Panc1 (cell line): Measurements from ENCODE around the gene MEIS1. TPM values are rescaled to one million over a fixed set of nuclear protein-coding genes. Genes with fewer than 3 reads are reported as not detected.

Experiments
- ATAC-seq: fragments of 200-7000 bp; cut with Tn5 transposase; 2 replicates; pipeline ENCODE4 v1.9.1; 2020; ENCODE audit warnings: mild to moderate bottlenecking, moderate library complexity
- BruUV-seq: library from RNA; stranded (reverse); fragments of 400-500 nt; replicated peaks from 2 replicates; lab custom pipeline; 2021; lab: Mats Ljungman, UMichigan
- CTCF ChIA-PET: fragments of 300-600 bp; sonication (Branson Sonifier 250); formaldehyde crosslinking; loops from one replicate; lab custom pipeline; 2022; ENCODE audit warnings: antibody characterized with exemption; lab: Charles Lee
- POLR2A ChIA-PET: fragments of 300-600 bp; sonication (Branson Sonifier 250); formaldehyde crosslinking; loops from one replicate; lab custom pipeline; 2022; ENCODE audit warnings: antibody characterized with exemption; lab: Charles Lee
- DNase-seq: peaks from one replicate; pipeline ENCODE4 v3.0.0-alpha.2; 2010; ENCODE audit warnings: low read depth, low spot score
- H3K27ac ChIP-seq: 2 replicates; pipeline ENCODE4 v1.5.1; 2011; ENCODE audit warnings: mild to moderate bottlenecking, low read length, inconsistent platforms
- H3K27me3 ChIP-seq: fragments of 200-500 bp; sonication (Bioruptor generic); 2 replicates; pipeline ENCODE4 v1.6.0; 2014; ENCODE audit warnings: low read length, inconsistent platforms; ENCODE audit not compliant: control insufficient read depth, insufficient read depth
- H3K36me3 ChIP-seq: fragments of 200-500 bp; sonication (Bioruptor generic); 2 replicates; pipeline ENCODE4 v1.5.1; 2014; ENCODE audit warnings: inconsistent platforms, mild to moderate bottlenecking, low read length, moderate library complexity; ENCODE audit not compliant: control insufficient read depth, insufficient read depth
- H3K4me1 ChIP-seq: 2 replicates; pipeline ENCODE4 v1.5.1; 2011; ENCODE audit warnings: inconsistent platforms, mild to moderate bottlenecking, low read length, moderate library complexity; ENCODE audit not compliant: control insufficient read depth, insufficient read depth
- H3K4me3 ChIP-seq, 2 experiments: 2 replicates each; pipeline ENCODE4 v1.5.1; 2011 to 2012; ENCODE audit warnings: low read depth in 2 of 2, low read length in 2 of 2, mild to moderate bottlenecking in 2 of 2, inconsistent platforms in 1 of 2, moderate library complexity in 1 of 2
- H3K9me3 ChIP-seq: fragments of 200-500 bp; sonication (Bioruptor generic); 2 replicates; pipeline ENCODE4 v1.5.1; 2014; ENCODE audit warnings: low read depth, mild to moderate bottlenecking, inconsistent platforms, low read length, moderate library complexity; ENCODE audit not compliant: control insufficient read depth, insufficient read depth
- POLR2AphosphoS5 ChIP-seq: IDR thresholded peaks from 2 replicates; pipeline ENCODE4 v1.6.1; 2012; ENCODE audit warnings: mild to moderate bottlenecking, low read depth, low read length, moderate library complexity
- REST ChIP-seq, 2 experiments: IDR thresholded peaks; 2 replicates each; pipeline ENCODE4 v1.6.1; 2011 to 2012; ENCODE audit warnings: low read depth in 2 of 2, control low read depth in 1 of 2, low read length in 1 of 2, mild to moderate bottlenecking in 1 of 2, moderate library complexity in 1 of 2; ENCODE audit not compliant: insufficient read depth in 1 of 2
- SIN3A ChIP-seq: IDR thresholded peaks from 2 replicates; pipeline ENCODE4 v1.6.1; 2012; ENCODE audit warnings: low read depth, mild to moderate bottlenecking, low read length, moderate library complexity, borderline replicate concordance; ENCODE audit not compliant: insufficient read depth
- TCF7L2 ChIP-seq: IDR thresholded peaks from 2 replicates; pipeline ENCODE4 v1.6.1; 2011; ENCODE audit warnings: mild to moderate bottlenecking, low read depth, low read length, inconsistent platforms
- in situ Hi-C: cut with HindIII; loops from 2 replicates; pipeline ENCODE4 v1.10.0; 2016; ENCODE audit warnings: low sequenced_read_pairs, low pct_unique_long_range_greater_than_20kb
- intact Hi-C: fragments of 100-400 bp; cut with micrococcal nuclease; formaldehyde crosslinking; loops from one replicate; pipeline ENCODE4 v1.10.0; 2022; ENCODE audit not compliant: unreplicated experiment
- total RNA-seq: library from RNA; stranded (reverse); gene quantifications from one replicate; pipeline ENCODE4 v1.2.1, GENCODE V29; 2021; ENCODE audit not compliant: unreplicated experiment
- TF ChIP-seq, protein P1 (sequence below): fragments of 450-650 bp; IDR thresholded peaks from 2 replicates; pipeline ENCODE4 v1.5.1; 2017; ENCODE audit warnings: mild to moderate bottlenecking

Gene MEIS1
- total RNA-seq, 1 experiment from 2014 or later, result 2.0 TPM

DNA sequence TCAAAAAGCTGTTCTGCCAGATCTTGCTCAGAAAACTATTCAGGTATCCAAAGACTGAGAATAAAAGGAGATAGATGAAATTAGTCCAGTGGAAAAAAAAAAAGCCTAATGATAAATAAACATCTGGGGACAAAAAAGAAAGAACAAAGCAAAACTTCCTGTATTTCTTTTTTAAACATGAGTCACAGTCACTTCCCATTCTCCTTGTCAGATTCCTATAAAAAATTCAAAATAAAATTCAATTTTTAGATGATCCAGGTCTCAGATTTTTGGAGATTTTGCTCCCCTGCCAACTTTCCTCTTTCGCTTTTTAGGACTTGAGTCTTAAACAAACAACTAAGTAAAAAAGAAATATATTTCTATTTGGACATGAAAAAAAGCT lies 127.4 kb downstream of the MEIS1 start:
- intact Hi-C loops (no loop called here), in situ Hi-C loops (no loop called here)
- ATAC-seq, result no peak
- H3K27me3 ChIP-seq, result peaks cover 5% of the 10 kb centered on the region; the same call in 1 of the 2 replicates
- no peak overlapping the region for H3K27ac ChIP-seq
- TF ChIP-seq POLR2AphosphoS5 (no peak), REST (IDR thresholded peaks at IDR 0.05; ENCODE audit: insufficient read depth in 1 of 2, low read depth in 2 of 2, low read length in 1 of 2) (no peak), SIN3A (no peak), TCF7L2 (no peak)
- TF ChIP-seq, protein P1, sequence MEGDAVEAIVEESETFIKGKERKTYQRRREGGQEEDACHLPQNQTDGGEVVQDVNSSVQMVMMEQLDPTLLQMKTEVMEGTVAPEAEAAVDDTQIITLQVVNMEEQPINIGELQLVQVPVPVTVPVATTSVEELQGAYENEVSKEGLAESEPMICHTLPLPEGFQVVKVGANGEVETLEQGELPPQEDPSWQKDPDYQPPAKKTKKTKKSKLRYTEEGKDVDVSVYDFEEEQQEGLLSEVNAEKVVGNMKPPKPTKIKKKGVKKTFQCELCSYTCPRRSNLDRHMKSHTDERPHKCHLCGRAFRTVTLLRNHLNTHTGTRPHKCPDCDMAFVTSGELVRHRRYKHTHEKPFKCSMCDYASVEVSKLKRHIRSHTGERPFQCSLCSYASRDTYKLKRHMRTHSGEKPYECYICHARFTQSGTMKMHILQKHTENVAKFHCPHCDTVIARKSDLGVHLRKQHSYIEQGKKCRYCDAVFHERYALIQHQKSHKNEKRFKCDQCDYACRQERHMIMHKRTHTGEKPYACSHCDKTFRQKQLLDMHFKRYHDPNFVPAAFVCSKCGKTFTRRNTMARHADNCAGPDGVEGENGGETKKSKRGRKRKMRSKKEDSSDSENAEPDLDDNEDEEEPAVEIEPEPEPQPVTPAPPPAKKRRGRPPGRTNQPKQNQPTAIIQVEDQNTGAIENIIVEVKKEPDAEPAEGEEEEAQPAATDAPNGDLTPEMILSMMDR, result no peak
- no peak for DNase-seq
- ChIA-PET CTCF (no interaction called here), POLR2A (no interaction called here)
- no peaks in the 10 kb centered on the region for H3K9me3 ChIP-seq
- no peaks in the 10 kb centered on the region for H3K36me3 ChIP-seq
- no TSS peak for BruUV-seq
- H3K4me1 ChIP-seq, result no peaks in the 10 kb centered on the region
- H3K4me3 ChIP-seq, result no peak overlapping the region

GRCh38 chr2:66563473-66563872 lies 128.5 kb downstream of the MEIS1 start:
- in situ Hi-C loops (no loop called here), intact Hi-C loops (no loop called here)
- no TSS peak for BruUV-seq
- Histone ChIP-seq H3K4me3 (no peak overlapping the region), H3K27me3 (peaks cover 5% of the 10 kb centered on the region; the same call in 1 of the 2 replicates), H3K4me1 (no peaks in the 10 kb centered on the region), H3K27ac (no peak overlapping the region), H3K36me3 (no peaks in the 10 kb centered on the region), H3K9me3 (no peaks in the 10 kb centered on the region)
- no peak for TF ChIP-seq SIN3A
- TF ChIP-seq POLR2AphosphoS5, result no peak
- TF ChIP-seq REST (IDR thresholded peaks at IDR 0.05; ENCODE audit: insufficient read depth in 1 of 2, low read depth in 2 of 2, low read length in 1 of 2), result no peak
- TF ChIP-seq, protein P1, result no peak
- TF ChIP-seq TCF7L2, result no peak
- ChIA-PET CTCF (no interaction called here), POLR2A (no interaction called here)
- ATAC-seq, result no peak
- DNase-seq, result no peak
